WTC11 (cell line): Measurements from ENCODE around the gene SYNRG. TPM values are rescaled to one million over a fixed set of nuclear protein-coding genes. Genes with fewer than 3 reads are reported as not detected.
A peak's percentile ranks its signal among the peaks of the same experiment; 100 is the strongest.

ENCODE experiments used
- ATAC-seq: fragments of 200-7000 bp; cut with Tn5 transposase; 2 replicates; pipeline ENCODE4 v1.10.0; 2021; ENCODE audit warnings: mild to moderate bottlenecking, moderate library complexity
- CTCF ChIA-PET: fragments of 300-600 bp; sonication (Branson Sonifier 250); formaldehyde crosslinking; loops from one replicate; lab custom pipeline; 2021; ENCODE audit warnings: antibody characterized with exemption; lab: Charles Lee
- POLR2A ChIA-PET: fragments of 350-600 bp; sonication (Branson Sonifier 250); formaldehyde crosslinking; loops from one replicate; lab custom pipeline; 2021; ENCODE audit warnings: antibody characterized with exemption; lab: Charles Lee
- DNase-seq: peaks from one replicate; pipeline ENCODE4 v3.0.0; 2021; ENCODE audit warnings: low spot score
- H3K27ac Mint-ChIP-seq: 2 replicates; pipeline ENCODE4 v1.8.0; 2021; ENCODE audit warnings: mixed read lengths
- H3K27me3 Mint-ChIP-seq: 2 replicates; pipeline ENCODE4 v1.8.0; 2021; ENCODE audit warnings: low read depth, mild to moderate bottlenecking, moderate library complexity, mixed read lengths
- H3K36me3 Mint-ChIP-seq: 2 replicates; pipeline ENCODE4 v1.8.0; 2021; ENCODE audit warnings: mixed read lengths
- H3K4me1 Mint-ChIP-seq: 2 replicates; pipeline ENCODE4 v1.8.0; 2022; ENCODE audit warnings: mixed read lengths
- H3K4me3 Mint-ChIP-seq: 2 replicates; pipeline ENCODE4 v1.8.0; 2021; ENCODE audit warnings: mild to moderate bottlenecking, moderate library complexity, mixed read lengths
- H3K9me3 Mint-ChIP-seq: 2 replicates; pipeline ENCODE4 v1.8.0; 2021; ENCODE audit warnings: mixed read lengths
- CBFB ChIP-seq: sonication (generic); formaldehyde crosslinking; IDR thresholded peaks from 2 replicates; pipeline ENCODE4 v1.8.1; 2022; ENCODE audit warnings: mild to moderate bottlenecking, low read depth, missing genetic modification reagents
- CDX4 ChIP-seq: fragments of 250-450 bp; sonication (Bioruptor Pico); IDR thresholded peaks from 2 replicates; pipeline ENCODE4 v1.9.0; 2021; ENCODE audit warnings: moderate library complexity, mild to moderate bottlenecking, inconsistent platforms, borderline replicate concordance
- CREB1 ChIP-seq: sonication (generic); formaldehyde crosslinking; IDR thresholded peaks from 2 replicates; pipeline ENCODE4 v1.8.0; 2023; ENCODE audit warnings: mild to moderate bottlenecking, missing genetic modification reagents
- CTCF ChIP-seq: fragments of 200-600 bp; IDR thresholded peaks from 2 replicates; pipeline ENCODE4 v1.8.0; 2022; ENCODE audit warnings: antibody characterized with exemption
- E2F5 ChIP-seq: sonication (generic); formaldehyde crosslinking; IDR thresholded peaks from 2 replicates; pipeline ENCODE4 v1.8.1; 2022; ENCODE audit warnings: mild to moderate bottlenecking, moderate library complexity, missing genetic modification reagents
- FOXK1 ChIP-seq: sonication (generic); formaldehyde crosslinking; IDR thresholded peaks from 2 replicates; pipeline ENCODE4 v1.8.0; 2022; ENCODE audit warnings: mild to moderate bottlenecking, moderate library complexity, missing genetic modification reagents
- FOXP1 ChIP-seq: sonication (generic); formaldehyde crosslinking; IDR thresholded peaks from 2 replicates; pipeline ENCODE4 v1.8.0; 2022; ENCODE audit warnings: missing genetic modification reagents, mild to moderate bottlenecking, moderate library complexity, borderline replicate concordance
- HMGA2 ChIP-seq: fragments of 250-450 bp; sonication (Bioruptor Pico); IDR thresholded peaks from 2 replicates; pipeline ENCODE4 v1.4.0; 2021; ENCODE audit warnings: mild to moderate bottlenecking, moderate library complexity
- IRF1 ChIP-seq: sonication (generic); formaldehyde crosslinking; IDR thresholded peaks from 2 replicates; pipeline ENCODE4 v1.8.0; 2023; ENCODE audit warnings: missing genetic modification reagents
- JUN ChIP-seq: sonication (generic); formaldehyde crosslinking; IDR thresholded peaks from 2 replicates; pipeline ENCODE4 v1.8.0; 2023; ENCODE audit warnings: mild to moderate bottlenecking, missing genetic modification reagents
- MXD4 ChIP-seq: fragments of 250-450 bp; sonication (Bioruptor Pico); IDR thresholded peaks from 2 replicates; pipeline ENCODE4 v1.8.0; 2021; ENCODE audit warnings: mild to moderate bottlenecking, moderate library complexity, borderline replicate concordance
- NFE2L1 ChIP-seq: sonication (generic); formaldehyde crosslinking; IDR thresholded peaks from 2 replicates; pipeline ENCODE4 v1.8.1; 2023; ENCODE audit warnings: missing genetic modification reagents
- NFYB ChIP-seq: sonication (generic); formaldehyde crosslinking; conservative IDR thresholded peaks from 2 replicates; pipeline ENCODE4 v1.8.0; 2022; ENCODE audit warnings: low read depth, missing genetic modification reagents
- NR3C1 ChIP-seq: sonication (generic); formaldehyde crosslinking; conservative IDR thresholded peaks from 2 replicates; pipeline ENCODE4 v1.8.1; 2023; ENCODE audit warnings: low read depth, mild to moderate bottlenecking, missing genetic modification reagents
- RORB ChIP-seq: fragments of 250-450 bp; sonication (Bioruptor Pico); IDR thresholded peaks from 2 replicates; pipeline ENCODE4 v1.9.0; 2021; ENCODE audit warnings: mild to moderate bottlenecking
- SMAD4 ChIP-seq: sonication (generic); formaldehyde crosslinking; IDR thresholded peaks from 2 replicates; pipeline ENCODE4 v1.8.0; 2022; ENCODE audit warnings: mild to moderate bottlenecking, missing genetic modification reagents
- SOX15 ChIP-seq: fragments of 250-450 bp; sonication (Bioruptor Pico); IDR thresholded peaks from 2 replicates; pipeline ENCODE4 v1.9.0; 2021; ENCODE audit warnings: mild to moderate bottlenecking
- SP1 ChIP-seq: sonication (generic); formaldehyde crosslinking; conservative IDR thresholded peaks from 2 replicates; pipeline ENCODE4 v1.8.1; 2022; ENCODE audit warnings: missing genetic modification reagents
- TEAD4 ChIP-seq: sonication (generic); formaldehyde crosslinking; IDR thresholded peaks from 2 replicates; pipeline ENCODE4 v1.8.0; 2022; ENCODE audit warnings: mild to moderate bottlenecking, missing genetic modification reagents
- TP53 ChIP-seq: sonication (generic); formaldehyde crosslinking; IDR thresholded peaks from 2 replicates; pipeline ENCODE4 v1.8.1; 2023; ENCODE audit warnings: mild to moderate bottlenecking, missing genetic modification reagents
- USF2 ChIP-seq: sonication (generic); formaldehyde crosslinking; IDR thresholded peaks from 2 replicates; pipeline ENCODE4 v1.8.1; 2023; ENCODE audit warnings: mild to moderate bottlenecking, missing genetic modification reagents, moderate library complexity
- ZMAT4 ChIP-seq: fragments of 250-450 bp; sonication (Bioruptor Pico); IDR thresholded peaks from 2 replicates; pipeline ENCODE4 v1.9.0; 2021; ENCODE audit warnings: mild to moderate bottlenecking
- ZNF138 ChIP-seq: sonication (generic); formaldehyde crosslinking; conservative IDR thresholded peaks from 2 replicates; pipeline ENCODE4 v1.8.1; 2022; ENCODE audit warnings: mild to moderate bottlenecking, moderate library complexity, missing genetic modification reagents
- ZNF317 ChIP-seq: sonication (generic); formaldehyde crosslinking; IDR thresholded peaks from 2 replicates; pipeline ENCODE4 v1.8.1; 2023; ENCODE audit warnings: low read depth, mild to moderate bottlenecking, moderate library complexity, missing genetic modification reagents, borderline replicate concordance
- ZNF396 ChIP-seq: fragments of 250-450 bp; sonication (Bioruptor Pico); IDR thresholded peaks from 2 replicates; pipeline ENCODE4 v1.8.0; 2021; ENCODE audit warnings: mild to moderate bottlenecking, moderate library complexity, borderline replicate concordance
- ZNF416 ChIP-seq: fragments of 250-450 bp; sonication (Bioruptor Pico); IDR thresholded peaks from 2 replicates; pipeline ENCODE4 v1.9.0; 2021; ENCODE audit warnings: mild to moderate bottlenecking, inconsistent platforms
- ZNF425 ChIP-seq: fragments of 250-450 bp; sonication (Bioruptor Pico); conservative IDR thresholded peaks from 2 replicates; pipeline ENCODE4 v1.9.0; 2021; ENCODE audit warnings: mild to moderate bottlenecking
- total RNA-seq: library from RNA; stranded (reverse); gene quantifications from 3 replicates; pipeline ENCODE4 v1.2.3, GENCODE V29; 2021

SYNRG gene
- total RNA-seq, 1 experiment from 2014 or later: 31.3 TPM

- no peak for DNase-seq
- ChIA-PET CTCF (interaction anchor here (0.9 to 1.5 kb wide), 3 partner anchors 17 to 47 kb away, joined by 3 to 5 read pairs (median 3); no protein-coding TSS in a partner anchor), POLR2A (no interaction called here)
- Mint-ChIP-seq H3K9me3 (no peaks in the 10 kb centered on the region), H3K4me3 (no peak overlapping the region)
- TF ChIP-seq CBFB (no peak), RORB (CRISPR knock-in tag) (no peak), NFE2L1 (CRISPR knock-in tag) (no peak), TP53 (no peak), SOX15 (CRISPR knock-in tag) (no peak), JUN (no peak), NR3C1 (CRISPR knock-in tag) (no peak), CREB1 (CRISPR knock-in tag) (no peak)
- TF ChIP-seq, all 79 proteins: peak for 0
- H3K27ac Mint-ChIP-seq: peak overlapping the region; percentile 61
- H3K36me3 Mint-ChIP-seq: peaks cover 17% of the 10 kb centered on the region
- no peak for ATAC-seq
- no peaks in the 10 kb centered on the region for H3K27me3 Mint-ChIP-seq
- H3K4me1 Mint-ChIP-seq: no peaks in the 10 kb centered on the region
Observed at GRCh38 chr17:37553401-37553966, 55.7 kb downstream of the SYNRG start.

GRCh38 chr17:37551788-37552187 is 57.4 kb downstream of the SYNRG start:
- POLR2A ChIA-PET: no interaction called here
- TF ChIP-seq TEAD4 (CRISPR knock-in tag): no peak
- no peak for TF ChIP-seq FOXP1
- no peak for TF ChIP-seq MXD4
- no peak for TF ChIP-seq HMGA2 (CRISPR knock-in tag)
- no peak for TF ChIP-seq SMAD4 (CRISPR knock-in tag)
- TF ChIP-seq ZNF138: no peak
- TF ChIP-seq ZNF317 (CRISPR knock-in tag): no peak
- TF ChIP-seq CDX4: no peak
- no peak for TF ChIP-seq TP53
- no peak for TF ChIP-seq ZNF425 (CRISPR knock-in tag)
- no peak for TF ChIP-seq ZNF416
- no peak for TF ChIP-seq ZNF396
- no peak for TF ChIP-seq E2F5 (CRISPR knock-in tag)
- TF ChIP-seq SP1 (CRISPR knock-in tag): no peak
- TF ChIP-seq, all 79 proteins: peak for 0
- Mint-ChIP-seq H3K27ac (no peak overlapping the region), H3K27me3 (no peaks in the 10 kb centered on the region), H3K4me1 (peaks cover 2% of the 10 kb centered on the region; the same call in 1 of the 2 replicates), H3K9me3 (no peaks in the 10 kb centered on the region), H3K36me3 (peaks cover 10% of the 10 kb centered on the region; the same call in 1 of the 2 replicates), H3K4me3 (no peak overlapping the region)
- no peak for ATAC-seq
- CTCF ChIA-PET: interaction anchor here (0.7 to 1.4 kb wide), 3 partner anchors 24 to 179 kb away, joined by 3 to 4 read pairs (median 4); no protein-coding TSS in a partner anchor
- no peak for DNase-seq

- POLR2A ChIA-PET: no interaction called here
- no peak for TF ChIP-seq ZMAT4 (CRISPR knock-in tag)
- no peak for TF ChIP-seq NFYB (CRISPR knock-in tag)
- no peak for TF ChIP-seq TP53
- TF ChIP-seq USF2: no peak
- no peak for TF ChIP-seq FOXK1 (CRISPR knock-in tag)
- TF ChIP-seq CTCF: no peak
- no peak for TF ChIP-seq IRF1 (CRISPR knock-in tag)
Observed at GRCh38 chr17:37547986-37548385, 61.2 kb downstream of the SYNRG start.

More at GRCh38 chr17:37547986-37548385, 61.2 kb downstream of the SYNRG start:
- CTCF ChIA-PET: no interaction called here
- Mint-ChIP-seq H3K9me3 (no peaks in the 10 kb centered on the region), H3K27me3 (no peaks in the 10 kb centered on the region), H3K27ac (peak overlapping the region; percentile 83; the same call in 1 of the 2 replicates), H3K4me1 (peaks cover 4% of the 10 kb centered on the region), H3K36me3 (0 out of 2 replicates have a peak, but pooled peaks cover 4% of the 10 kb centered on the region), H3K4me3 (no peak overlapping the region)
- ATAC-seq (no peak), DNase-seq (no peak)
